GM19035 (cell line): ENCODE results near the gene CNPY1.

Experiments
- ATAC-seq: cut with Tn5 transposase; IDR thresholded peaks from one replicate; pipeline ENCODE4 v1.9.1; 2021; ENCODE audit not compliant: unreplicated experiment

The CNPY1 gene

DNA sequence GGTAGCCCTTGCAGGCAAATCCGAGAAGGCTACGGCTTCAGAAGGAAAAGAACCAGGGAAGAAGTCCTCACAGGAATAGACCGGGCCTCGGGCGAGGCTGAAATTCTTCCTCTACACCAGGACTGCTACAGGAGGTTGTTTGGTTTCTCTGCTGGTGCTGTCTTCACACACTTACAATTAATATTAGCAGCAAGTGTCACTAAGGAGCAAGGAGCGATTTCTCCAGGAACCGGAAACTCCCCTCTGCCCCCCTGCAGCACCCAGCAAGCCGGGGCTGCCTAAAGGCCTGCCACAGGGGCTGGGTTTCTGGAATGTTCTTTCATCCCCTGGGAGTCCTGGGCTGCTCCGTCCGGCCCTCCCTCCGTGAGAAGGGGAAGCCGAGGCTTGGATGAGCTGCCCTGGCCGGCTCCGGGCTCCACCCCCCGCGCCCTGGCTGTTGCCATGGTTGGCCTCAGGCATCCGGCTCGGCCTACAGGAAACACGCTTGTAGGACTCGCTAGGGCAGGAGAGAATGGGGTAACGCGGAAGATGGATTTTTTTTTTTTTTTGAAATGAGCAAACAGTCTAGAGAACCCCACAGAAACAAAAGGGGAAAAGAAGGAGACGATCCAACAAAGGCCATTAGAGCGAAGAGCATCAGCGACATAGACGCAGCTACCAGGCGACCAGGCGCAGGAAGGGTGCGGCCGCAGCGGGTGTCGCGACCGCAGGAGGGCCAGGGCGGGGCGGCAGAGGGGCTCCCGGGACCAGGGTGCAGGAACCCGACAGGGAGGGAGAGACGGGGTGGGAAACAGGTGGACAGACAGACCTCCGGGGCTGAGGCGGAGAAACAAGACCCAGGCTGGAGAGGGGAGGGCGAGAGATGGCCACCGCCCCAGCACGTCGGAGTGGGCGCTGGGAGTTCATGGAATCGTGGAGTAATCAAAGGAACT, 55.4 kb downstream of the CNPY1 start:
- ATAC-seq, result peak; percentile 83

DNA sequence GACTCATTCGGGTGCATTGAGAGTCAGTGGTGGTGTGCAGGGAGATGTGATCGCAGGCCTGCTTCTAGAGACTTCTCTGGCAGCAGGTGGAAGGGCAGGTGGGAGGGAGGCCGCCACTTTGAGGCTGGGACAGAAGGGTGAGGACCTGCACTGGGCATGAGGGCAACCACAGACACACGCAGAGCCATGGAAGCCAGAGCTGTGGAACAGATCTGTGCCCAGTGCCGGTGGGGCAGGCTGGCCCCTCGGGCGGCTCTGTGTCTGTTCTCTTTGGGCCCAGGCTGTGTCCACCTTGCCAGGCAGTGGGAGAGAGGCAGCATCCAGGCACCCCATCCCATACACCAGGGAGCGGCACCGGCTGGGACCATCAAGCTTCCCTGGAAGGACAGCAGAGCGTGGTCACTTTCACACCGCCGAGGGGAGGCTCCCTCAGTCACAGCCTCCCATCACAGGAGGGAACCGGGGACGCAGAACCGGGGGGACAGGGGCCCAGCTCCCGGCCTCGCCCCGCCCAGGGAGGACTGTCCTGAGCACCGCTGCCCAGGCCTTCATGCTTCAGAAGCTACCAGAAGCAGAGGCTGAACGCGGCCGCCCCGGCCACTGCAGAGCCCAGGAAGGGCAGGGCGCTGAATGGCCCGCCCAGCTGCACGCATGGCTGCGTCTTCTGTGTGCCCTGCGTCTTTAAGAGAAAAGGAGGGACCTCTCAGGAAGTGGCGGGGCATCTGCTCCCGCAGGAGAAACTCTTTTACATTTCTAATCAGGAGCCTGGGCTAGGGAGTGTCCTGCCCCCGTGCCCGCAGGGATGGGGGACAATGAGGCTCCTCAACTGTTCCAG, 56.3 kb downstream of the CNPY1 start:
- peak; percentile 40 for ATAC-seq

DNA sequence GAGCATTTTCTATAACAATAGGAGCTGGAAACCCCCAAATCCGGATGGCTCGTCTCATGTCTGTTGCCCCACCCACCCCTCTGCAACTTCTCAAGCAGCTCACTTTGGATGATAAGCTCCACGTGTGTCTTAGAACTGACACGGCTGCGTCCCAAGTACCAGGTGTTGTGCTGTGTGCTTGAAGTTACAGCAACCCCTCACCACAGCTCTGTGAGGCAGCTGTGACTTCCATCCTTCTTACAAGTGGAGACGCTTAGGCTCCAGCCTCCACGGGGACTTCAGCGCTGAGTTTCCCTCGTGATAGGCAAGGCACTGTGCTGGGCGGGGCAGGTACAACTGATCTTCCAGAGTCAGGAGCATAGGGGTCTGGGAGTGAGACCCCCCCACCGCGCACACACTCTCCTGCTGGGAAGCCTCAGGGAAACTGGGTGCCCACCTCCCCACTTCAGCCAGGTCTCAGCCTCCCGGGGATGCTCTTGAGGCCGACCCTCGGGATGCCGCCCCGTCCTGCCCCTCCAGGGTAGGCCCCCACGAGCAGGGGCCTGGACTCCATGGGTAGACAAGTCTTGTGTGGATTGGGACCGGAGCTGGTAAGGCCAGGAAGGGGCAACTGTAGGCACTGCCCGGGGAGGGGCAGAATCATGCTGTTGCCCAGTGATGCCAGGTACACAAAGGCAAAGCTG, 57.1 kb downstream of the CNPY1 start:
- ATAC-seq, result no peak

DNA sequence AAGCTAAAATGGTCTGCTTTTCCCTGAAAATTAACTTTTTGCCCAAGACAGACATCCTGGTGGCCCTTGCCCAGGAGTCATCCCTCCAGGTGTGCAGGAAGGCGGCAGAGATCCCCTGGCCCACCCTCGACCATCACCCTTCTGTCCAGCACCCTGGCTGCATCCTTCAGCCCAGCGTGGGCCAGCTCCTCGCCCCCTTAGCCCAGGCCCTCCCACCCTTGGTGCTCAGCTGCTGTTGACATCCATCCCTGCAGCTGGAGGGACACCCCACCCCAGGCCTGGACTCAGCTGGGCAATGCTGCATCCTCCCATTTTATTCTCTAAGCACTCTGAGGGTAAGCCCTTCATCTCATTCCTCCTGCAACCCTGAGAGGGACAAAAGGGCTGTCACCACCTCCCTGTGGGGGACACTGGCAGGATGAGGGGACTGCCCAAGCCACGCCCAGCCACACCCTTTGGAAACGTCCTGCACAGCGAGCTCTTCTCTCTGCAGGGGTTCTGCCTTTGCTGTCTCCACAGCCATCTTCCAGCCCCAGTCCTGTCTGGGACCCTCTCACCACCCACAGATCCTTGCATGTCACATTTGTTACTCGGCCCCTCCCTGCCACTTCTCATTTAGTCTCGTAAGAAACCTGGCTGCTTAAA, 57.8 kb downstream of the CNPY1 start:
- no peak for ATAC-seq

DNA sequence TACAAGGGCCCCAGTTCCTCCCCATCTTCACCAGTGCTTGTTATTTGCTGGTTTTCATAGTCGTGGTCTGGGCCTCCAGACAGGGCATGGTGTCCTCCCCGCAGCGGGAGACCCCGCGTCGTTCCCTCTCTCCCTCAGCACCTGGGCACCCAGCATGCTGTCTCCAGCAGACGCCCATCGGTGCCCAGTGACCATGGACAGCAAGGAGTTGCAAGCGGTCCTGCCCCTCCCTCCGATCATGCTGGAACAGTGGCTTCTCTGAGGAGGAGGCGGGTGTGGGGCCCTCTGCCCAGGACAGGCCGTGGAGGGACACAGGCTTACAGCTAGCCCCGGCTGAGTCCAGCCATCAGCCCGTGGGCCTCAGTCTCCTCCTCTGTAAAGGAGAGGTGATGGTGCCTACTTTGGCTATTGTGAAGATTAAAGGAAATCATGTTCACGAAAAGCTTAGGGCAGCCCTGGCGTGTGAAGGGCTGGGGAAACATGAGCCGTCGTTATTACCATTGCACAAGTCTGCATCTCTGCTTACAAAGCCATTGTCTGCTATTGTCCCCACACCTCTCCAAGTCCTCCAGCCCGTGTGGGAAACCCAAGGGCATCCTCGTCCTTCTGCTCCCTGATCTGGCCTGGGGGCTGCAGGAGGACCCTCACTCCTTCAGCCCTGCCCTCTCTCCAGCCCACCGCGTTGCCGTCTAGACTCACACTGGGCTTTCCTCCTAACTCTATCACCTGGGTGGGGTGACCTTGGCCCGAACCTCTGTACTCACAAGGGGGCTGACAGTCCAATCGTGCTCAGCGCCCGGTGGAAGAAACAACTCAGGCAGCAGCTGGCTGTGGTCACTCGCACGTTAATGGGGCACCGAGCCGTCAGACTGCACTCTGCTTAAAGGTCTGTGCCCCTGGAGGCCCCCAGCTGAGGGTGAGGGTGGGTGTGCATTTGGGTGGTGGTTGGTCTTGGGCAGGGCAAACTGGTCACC, 58.6 kb downstream of the CNPY1 start:
- ATAC-seq, result no peak

DNA sequence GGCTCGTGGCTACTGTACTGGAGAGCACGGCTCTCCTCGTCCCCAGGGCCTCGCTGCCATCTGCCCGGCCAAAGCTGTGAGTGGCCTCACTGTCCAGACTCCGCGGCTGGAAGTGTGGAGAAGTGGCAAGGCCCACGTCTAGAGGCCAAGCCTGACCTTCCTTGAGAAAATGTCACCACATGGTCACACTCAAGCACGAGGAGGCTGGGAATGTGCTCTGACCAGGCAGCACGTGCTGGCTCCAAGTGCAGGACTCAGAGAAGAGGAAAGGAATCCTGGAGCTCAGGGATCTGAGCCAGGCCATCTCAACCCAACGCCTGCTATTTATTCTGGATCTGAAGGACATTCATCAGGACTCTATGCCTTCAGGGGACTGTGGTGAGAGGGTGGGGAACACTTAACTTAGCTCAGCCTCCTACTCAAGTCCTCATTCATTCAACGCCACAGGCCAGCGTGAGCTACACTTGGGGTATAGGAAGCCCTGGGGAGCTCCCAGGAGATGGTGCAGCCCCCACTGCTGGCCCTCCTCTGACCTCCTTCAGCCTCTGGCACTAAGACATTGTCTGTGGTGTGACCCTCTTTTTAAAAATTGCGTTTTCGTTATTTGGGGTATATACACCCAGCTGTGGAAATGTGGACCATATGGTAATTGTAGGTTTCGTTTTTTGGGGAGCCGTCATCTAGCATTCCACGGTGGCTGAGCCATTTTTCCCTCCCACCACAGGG, 59.4 kb downstream of the CNPY1 start:
- ATAC-seq, result no peak

DNA sequence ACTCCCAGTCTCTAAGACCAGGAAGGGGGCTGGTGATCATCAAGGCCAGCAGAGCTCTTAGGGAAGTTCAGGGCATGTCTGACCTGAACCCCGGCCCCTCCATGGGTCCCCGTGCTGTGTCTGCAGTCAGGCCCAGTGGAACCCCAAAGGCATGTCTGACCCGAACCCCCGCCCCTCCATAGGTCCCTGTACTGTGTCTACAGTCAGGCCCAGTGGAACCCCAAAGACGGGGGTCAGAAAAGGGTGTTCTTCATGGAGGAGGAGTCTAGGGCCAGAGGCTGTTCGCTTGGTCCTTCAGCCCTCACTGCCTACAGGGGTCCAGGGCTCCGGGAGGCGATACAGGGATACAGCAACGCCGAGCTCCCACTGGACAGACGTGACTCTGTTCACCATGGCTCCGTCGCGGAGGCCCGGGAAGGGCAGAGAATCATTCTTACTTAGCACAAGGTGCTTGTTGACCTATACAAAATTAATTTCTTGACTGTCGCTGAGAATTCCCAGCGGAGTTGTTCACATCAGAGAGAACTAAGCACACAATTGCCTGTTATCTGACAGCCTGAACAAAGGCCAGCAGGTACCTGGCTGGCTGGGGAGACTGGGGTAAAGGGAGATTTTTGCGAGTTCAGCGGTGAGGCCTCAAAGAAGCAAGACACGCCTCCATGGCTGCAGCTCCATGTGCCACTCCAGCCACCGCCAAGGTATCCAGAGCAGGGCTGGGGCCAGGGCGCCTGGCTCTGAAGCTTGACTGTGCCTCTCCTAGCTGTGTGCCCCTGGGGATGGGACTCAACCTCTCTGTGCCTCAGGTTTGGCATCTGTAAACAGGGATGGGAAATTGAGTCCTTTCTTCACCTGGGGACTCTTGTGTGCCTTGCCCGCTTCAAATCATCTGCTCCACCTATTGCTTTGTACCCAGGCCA, 61.6 kb downstream of the CNPY1 start:
- ATAC-seq, result no peak

DNA sequence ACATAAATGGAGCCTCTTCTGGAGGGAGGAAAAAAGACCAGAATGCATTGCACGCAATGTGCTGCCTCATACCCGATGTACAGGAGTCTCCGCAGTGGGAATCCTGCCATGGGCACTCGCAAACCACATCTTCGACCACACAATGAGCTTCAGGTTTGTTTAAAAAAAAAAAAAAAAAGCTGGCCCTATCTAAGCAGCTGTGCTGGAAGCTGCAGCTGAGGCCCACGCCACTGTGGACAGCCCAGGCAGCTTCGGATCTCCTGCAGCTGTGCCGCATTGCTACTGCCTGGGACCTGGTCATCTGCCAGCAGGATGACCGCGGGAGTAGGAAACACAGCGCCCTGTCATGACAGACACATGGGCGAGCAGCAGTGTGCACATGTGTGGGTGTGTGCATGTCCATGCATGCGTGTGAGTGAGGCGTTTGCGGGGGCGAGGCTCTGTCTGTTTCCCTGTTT, 62.5 kb downstream of the CNPY1 start:
- no peak for ATAC-seq

DNA sequence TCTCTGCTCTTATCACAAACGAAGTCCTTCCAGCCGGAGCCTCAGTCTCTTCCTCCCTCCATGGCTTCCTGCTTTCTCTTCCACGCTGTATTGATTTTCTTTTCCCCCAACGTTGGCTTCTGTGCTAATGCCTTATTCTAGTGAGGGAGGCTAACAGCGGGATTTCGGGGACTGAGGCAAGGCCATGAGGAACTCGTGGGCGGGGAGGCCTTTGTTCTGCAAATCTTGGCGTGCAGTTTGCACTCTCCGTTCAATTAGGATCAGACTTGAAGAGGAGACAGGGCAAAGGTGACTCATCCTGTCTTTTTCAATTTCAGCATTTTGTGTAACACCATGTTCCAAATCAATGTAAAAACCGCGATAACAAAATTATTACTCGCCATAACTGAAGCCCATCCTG, 63.1 kb downstream of the CNPY1 start:
- no peak for ATAC-seq

DNA sequence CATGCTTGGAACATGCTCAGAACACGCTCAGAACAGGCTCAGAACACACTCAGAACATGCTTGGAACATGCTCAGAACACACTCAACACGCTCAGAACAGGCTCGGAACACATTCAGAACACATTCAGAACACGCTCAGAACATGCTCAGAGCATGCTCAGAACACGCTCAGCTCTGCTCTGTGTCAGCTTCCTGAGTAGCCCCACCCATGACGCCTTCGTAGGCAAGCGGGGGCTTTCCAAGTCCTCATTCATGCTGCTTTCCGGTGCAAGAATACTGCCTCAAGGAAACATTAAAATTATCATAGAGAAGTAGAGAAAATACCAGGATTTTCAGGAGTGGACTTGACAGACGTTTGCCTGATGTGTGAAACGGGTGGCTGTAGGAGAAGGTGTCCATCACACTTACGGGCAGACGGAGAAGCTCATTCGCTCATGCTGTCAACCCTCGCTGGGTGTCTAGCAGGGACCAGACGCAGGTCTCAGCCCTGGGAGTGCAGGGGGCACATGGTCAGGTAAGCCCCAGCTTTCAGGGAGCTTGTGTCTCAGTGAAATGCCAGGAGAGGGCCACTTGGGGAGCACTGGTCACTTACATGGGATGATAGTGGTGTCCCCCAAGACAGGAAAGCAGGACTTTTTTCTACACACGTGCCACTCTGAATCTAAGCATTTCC, 63.7 kb downstream of the CNPY1 start:
- no peak for ATAC-seq

DNA sequence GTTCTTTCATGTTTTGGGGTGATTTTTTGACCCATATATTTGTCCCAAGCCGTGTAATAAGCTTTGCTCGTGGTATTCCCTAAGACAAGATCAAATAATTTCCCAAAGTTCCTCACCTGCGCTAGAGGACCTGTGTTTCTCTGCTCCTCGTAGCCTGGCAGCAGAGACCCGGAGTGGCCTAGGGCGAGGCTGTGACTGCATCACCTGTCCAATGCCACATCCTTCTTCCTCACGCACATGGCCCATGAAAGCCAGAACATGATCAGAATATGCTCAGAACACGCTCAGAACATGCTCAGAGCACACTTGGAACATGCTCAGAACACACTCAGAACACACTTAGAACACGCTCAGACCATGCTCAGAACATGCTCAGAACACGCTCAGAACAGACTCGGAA, 64.6 kb downstream of the CNPY1 start:
- ATAC-seq, result no peak

DNA sequence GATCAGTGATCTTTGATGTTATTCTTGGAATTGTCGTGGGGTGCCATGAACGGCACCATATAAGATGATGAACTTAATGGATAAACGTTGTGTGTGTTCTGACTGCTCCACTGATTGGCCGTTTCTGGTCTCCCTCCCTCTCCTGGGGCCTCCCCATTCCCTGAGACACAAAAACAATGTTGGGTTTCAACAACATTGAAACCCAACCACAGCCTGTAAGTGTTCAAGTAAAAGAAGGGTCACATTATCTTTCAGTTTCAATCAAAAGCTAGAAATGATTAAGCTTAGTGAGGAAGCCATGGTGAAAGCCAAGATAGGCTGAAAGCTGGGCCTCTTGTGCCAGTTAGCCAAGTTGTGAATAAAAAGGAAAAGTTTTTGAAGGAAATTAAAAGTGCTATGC, 68.9 kb downstream of the CNPY1 start:
- ATAC-seq, result peak; percentile 95

DNA sequence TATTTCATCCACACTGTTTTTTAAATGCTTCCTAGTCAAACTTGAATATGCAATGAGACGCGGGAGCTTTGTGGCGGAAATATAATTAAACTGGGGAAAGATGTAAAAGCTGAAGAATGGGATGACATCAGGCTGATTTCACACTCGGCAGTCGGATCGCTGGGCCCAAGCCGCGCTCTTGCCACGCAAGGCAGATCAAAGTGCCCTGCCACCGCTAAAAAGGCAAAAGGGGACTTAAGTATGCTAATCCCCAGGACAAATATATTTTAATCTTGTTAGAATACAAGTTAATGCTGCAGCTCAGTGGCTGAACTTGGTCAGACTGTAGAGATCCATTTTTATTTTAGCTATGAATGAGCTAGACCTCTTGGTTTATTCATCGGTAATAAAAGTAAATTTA, 74.6 kb downstream of the CNPY1 start:
- no peak for ATAC-seq

DNA sequence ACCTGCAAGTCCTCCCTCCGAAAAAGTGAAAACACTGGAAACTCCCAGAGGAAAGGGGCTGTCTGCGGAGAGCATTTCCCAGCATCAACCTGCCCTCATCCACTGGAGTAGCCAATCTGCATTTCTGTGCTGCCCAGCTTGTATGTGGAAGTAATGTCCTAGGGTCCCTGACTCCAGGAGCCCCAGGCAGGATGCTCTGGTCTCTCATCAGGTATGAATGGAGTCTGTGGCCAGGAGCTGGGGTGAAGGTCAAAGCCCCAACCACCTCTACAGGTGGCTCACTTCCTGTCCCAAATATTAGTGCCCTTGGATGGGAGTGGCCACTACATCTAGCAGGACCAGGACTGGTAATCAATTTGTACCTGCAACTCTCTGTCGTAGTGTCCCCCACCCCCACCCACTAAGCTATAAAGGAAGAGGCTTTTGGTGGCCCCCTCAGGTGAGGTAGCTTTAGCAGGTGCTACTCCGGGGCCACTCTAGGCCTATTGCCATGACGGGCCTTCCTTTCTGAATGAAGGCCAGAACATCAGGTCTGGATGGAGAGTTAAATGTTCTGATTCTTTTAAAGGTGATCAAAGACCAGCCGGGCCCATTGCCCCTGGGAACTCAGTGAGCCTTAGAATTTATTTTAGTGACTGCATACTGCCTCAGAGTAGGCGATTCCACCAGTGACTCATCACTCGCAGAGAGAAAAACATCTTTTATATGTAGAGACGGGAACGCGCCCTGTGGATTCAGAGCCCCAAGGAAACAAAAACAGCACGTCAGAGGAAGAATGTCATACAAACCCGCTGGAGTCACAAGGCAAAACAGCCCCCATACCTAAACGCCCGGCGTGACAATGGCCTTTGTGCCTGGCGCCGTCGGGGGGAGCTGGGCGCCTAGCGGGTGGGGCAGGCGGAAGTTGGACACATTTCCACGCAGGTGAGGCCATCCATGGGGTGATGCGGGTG, 75.4 kb downstream of the CNPY1 start:
- no peak for ATAC-seq

DNA sequence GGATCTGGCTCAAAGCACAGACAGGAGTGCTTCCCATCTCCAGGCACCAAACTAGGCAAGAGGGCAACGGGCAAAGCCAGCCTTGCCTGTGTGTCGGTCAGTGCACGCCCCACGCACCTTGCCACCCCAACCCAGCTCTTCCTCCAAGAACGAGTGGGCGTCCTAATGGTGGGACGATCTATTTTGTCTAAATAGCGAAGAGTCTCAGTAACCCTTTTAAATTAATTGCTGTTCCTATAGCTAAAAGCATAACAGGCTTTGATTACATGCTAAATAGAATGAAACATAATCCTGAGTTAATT, 76.2 kb downstream of the CNPY1 start:
- ATAC-seq, result no peak

DNA sequence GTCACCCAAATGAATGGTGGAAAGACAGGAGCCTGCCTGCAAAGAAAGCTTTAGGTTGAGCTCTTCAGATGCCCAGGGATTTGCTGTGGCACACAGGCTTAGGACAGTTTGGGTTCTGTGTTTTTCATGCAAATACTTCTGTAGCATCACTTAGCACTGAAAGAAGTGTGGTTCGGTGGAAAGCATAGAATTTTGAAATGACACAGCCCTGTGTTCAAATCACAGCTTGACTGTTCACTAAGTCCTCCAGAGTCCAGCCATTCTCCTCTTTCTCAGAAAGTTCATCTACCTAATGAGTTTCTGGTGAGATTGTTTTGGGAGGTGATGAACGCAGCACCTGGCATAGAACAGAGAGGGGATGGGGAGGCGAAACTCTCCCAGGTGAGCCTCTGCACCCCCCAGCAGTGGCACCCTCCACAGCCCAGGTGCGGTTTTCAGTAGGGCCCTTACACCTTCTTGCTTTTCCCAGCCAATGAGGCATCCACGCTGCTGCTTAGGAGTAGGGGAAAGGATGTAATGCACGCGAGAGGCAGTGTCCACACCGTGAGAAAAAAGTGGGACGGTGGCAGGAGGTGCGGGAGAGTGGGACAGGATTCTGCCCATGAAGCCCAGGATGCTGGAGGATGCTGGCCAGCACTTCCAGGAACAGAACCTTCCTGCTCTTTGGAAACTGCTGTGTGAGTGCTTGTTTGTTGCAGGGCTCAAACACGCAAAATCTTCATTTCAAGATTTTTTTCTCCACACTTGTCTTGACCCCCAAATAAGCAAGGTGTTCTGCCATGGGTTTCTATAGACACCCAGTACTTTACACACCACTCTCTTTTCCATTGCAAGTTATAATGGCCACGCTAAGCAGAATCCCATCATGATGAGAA, 76.8 kb downstream of the CNPY1 start:
- ATAC-seq, result no peak
